ENCODE data around the gene CD3D.

The CD3D gene

GRCh38 chr11:118304227-118304567, 38.3 kb downstream of the CD3D start:
- Mint-ChIP-seq H3K4me3 (peak overlapping the region; percentile 97), H3K4me1 (peaks cover 72% of the 10 kb centered on the region), H3K27me3 (no peaks in the 10 kb centered on the region), H3K9me3 (no peaks in the 10 kb centered on the region), H3K27ac (peak overlapping the region; percentile 98), H3K36me3 (ENCODE audit: low read depth) (peaks cover 43% of the 10 kb centered on the region)
- DNase-seq: no peak
- ATAC-seq: peak; percentile 10

- H3K4me1 Mint-ChIP-seq: peaks cover 50% of the 10 kb centered on the region
- H3K27ac Mint-ChIP-seq: peak overlapping the region; percentile 53
- ATAC-seq: no peak
- H3K36me3 Mint-ChIP-seq (ENCODE audit: low read depth): peaks cover 18% of the 10 kb centered on the region
- H3K9me3 Mint-ChIP-seq: no peaks in the 10 kb centered on the region
- H3K4me3 Mint-ChIP-seq: no peak overlapping the region
- H3K27me3 Mint-ChIP-seq: no peaks in the 10 kb centered on the region
- no peak for DNase-seq
Measured at GRCh38 chr11:118301600-118302195, 40.8 kb downstream of the CD3D start.

GRCh38 chr11:118295815-118296454, 46.6 kb downstream of the CD3D start:
- no peaks in the 10 kb centered on the region for H3K27me3 Mint-ChIP-seq
- ATAC-seq (peak; percentile 82), DNase-seq (peak; percentile 36)

GRCh38 chr11:118295199-118295598, 47.3 kb downstream of the CD3D start:
- ATAC-seq: no peak
- DNase-seq: no peak
- H3K4me3 Mint-ChIP-seq: no peak overlapping the region
- H3K27me3 Mint-ChIP-seq: no peaks in the 10 kb centered on the region
- peaks cover 28% of the 10 kb centered on the region for H3K4me1 Mint-ChIP-seq
- no peak overlapping the region for H3K27ac Mint-ChIP-seq
- peaks cover 1% of the 10 kb centered on the region for H3K36me3 Mint-ChIP-seq (ENCODE audit: low read depth)
- H3K9me3 Mint-ChIP-seq: no peaks in the 10 kb centered on the region

More at GRCh38 chr11:118295815-118296454, 46.6 kb downstream of the CD3D start:
- Mint-ChIP-seq H3K36me3 (ENCODE audit: low read depth) (no peaks in the 10 kb centered on the region), H3K27ac (peak overlapping the region; percentile 57), H3K4me3 (no peak overlapping the region), H3K4me1 (peaks cover 24% of the 10 kb centered on the region), H3K9me3 (no peaks in the 10 kb centered on the region)

- Mint-ChIP-seq H3K27ac (no peak overlapping the region), H3K4me3 (no peak overlapping the region), H3K27me3 (no peaks in the 10 kb centered on the region), H3K9me3 (peaks cover 8% of the 10 kb centered on the region), H3K36me3 (ENCODE audit: low read depth) (peaks cover 3% of the 10 kb centered on the region), H3K4me1 (peaks cover 35% of the 10 kb centered on the region)
- no peak for DNase-seq
- ATAC-seq: no peak
Measured at GRCh38 chr11:118294053-118294452, 48.5 kb downstream of the CD3D start.

- Mint-ChIP-seq H3K27me3 (no peaks in the 10 kb centered on the region), H3K9me3 (peaks cover 8% of the 10 kb centered on the region), H3K4me3 (no peak overlapping the region), H3K4me1 (peaks cover 42% of the 10 kb centered on the region), H3K36me3 (ENCODE audit: low read depth) (peaks cover 3% of the 10 kb centered on the region), H3K27ac (no peak overlapping the region)
- ATAC-seq (no peak), DNase-seq (no peak)
Measured at GRCh38 chr11:118291477-118292135, 50.9 kb downstream of the CD3D start.

- H3K27me3 Mint-ChIP-seq: no peaks in the 10 kb centered on the region
- peak; percentile 36 for DNase-seq
- H3K9me3 Mint-ChIP-seq: peaks cover 8% of the 10 kb centered on the region
- no peak overlapping the region for H3K4me3 Mint-ChIP-seq
- peak overlapping the region; percentile 43 for H3K27ac Mint-ChIP-seq
- peaks cover 3% of the 10 kb centered on the region for H3K36me3 Mint-ChIP-seq (ENCODE audit: low read depth)
- peaks cover 43% of the 10 kb centered on the region for H3K4me1 Mint-ChIP-seq
- peak; percentile 66 for ATAC-seq
Measured at GRCh38 chr11:118290923-118291322, 51.6 kb downstream of the CD3D start.

- Mint-ChIP-seq H3K36me3 (ENCODE audit: low read depth) (peaks cover 3% of the 10 kb centered on the region), H3K27me3 (no peaks in the 10 kb centered on the region), H3K9me3 (peaks cover 8% of the 10 kb centered on the region), H3K27ac (no peak overlapping the region), H3K4me1 (peaks cover 39% of the 10 kb centered on the region), H3K4me3 (no peak overlapping the region)
- DNase-seq: no peak
- ATAC-seq: no peak
Measured at GRCh38 chr11:118289401-118289800, 53.1 kb downstream of the CD3D start.

All from activated naive CD8-positive, alpha-beta T cell treated with anti-CD3 and anti-CD28 coated beads, Interleukin-2, amount 50 U/mL, for 24 hours (primary cell).